GM21526 (cell line): ENCODE measurements around the gene PRDM7.
"Not testable (repeated sequence)": the region's sequence is repeated elsewhere in the genome, so short reads cannot be mapped to it uniquely, and the experiment has no call there.

Experiments used
- ATAC-seq: cut with Tn5 transposase; IDR thresholded peaks from one replicate; pipeline ENCODE4 v1.9.1; 2021; ENCODE audit warnings: moderate library complexity; ENCODE audit not compliant: unreplicated experiment, low FRiP score

Gene PRDM7

DNA sequence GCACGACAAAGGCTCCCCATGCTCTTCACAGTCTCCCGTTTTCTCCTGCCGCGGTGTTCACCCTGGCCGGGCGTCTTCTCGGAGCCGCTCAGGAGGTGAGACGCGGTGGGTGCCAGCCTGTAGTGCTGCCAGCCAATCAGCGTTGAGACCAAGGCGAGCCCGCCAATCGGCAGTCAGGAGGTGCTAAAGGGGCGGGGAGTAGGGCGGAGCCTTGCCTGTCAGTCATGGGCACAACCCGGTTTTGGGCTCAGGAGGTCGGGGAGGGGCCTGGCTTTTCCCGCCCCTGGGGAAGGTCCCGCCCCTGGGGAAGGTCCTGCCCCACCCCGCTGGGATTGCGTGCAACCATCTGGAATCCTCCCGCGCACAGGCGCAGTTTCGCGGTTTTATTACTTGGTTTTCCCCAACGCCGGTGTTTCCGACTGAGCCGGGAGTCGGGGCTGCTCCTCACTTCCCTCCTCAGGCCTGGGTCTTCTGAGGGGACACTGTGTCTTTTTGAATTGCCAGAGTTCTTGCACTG, at the start of gene PRDM7:
Gene PRDM7 (minus strand): TSS at position 92 of the 517 bp plus-strand sequence. CDS start 1,421 bp downstream, outside the sequence.
- peak; percentile 89 for ATAC-seq

DNA sequence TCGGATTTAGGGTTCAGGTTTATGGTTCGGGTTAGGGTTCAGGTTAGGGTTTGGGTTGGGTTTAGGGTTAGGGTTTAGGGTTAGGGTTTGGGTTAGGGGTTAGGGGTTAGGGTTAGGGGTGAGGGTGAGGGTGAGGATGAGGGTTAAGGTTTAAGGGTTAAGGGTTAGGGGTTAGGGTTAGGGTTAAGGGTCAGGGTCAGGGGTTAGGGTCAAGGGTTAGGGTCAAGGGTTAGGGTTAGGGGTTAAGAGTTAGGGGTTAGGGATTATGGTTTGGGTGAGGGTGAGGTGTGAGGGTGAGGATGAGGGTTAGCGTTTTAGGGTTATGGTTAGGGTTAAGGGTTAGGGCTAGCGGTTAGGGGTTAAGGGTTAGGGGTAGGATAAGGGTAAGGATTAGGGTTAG, 44.7 kb upstream of the PRDM7 start:
- not testable (repeated sequence) for ATAC-seq

DNA sequence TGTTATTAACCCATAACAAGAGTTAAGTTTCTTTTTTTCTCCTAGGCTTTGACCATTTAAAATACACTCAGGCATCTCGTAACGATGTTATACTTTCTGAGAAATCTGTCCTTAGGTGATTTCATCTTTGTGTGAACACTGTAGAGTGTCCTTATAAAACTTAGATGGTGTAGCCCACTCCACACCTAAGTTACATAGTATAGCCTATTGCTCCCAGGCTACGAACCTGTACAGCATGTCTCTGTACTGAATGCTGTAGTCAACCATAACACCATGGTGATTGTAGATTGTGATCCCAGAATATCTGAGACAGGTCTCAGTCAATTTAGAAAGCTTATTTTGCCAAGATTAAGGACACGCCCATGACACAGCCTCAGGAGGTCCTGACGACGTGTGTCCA, 30.5 kb upstream of the PRDM7 start:
- ATAC-seq = not testable (repeated sequence)

DNA sequence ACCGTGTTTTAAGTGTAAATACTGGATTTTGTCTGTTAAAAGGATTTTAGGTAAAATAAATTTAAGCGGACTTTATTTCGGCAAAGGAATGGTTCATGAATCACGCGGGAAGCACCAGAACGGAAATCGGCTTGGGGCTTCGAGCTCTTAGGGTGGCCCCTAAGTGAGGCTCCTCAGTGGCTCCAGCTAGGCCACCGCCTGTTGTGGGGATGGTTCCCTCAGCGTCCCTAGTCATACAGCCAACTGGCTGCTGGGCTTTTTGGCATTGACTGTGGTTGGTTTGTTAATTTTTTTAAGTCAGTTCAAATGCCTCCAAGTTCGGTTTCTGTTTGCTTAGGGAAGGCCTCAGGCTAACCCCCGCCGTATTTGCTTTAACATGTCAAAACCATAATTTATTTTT, 29.9 kb upstream of the PRDM7 start:
- ATAC-seq = not testable (repeated sequence)

DNA sequence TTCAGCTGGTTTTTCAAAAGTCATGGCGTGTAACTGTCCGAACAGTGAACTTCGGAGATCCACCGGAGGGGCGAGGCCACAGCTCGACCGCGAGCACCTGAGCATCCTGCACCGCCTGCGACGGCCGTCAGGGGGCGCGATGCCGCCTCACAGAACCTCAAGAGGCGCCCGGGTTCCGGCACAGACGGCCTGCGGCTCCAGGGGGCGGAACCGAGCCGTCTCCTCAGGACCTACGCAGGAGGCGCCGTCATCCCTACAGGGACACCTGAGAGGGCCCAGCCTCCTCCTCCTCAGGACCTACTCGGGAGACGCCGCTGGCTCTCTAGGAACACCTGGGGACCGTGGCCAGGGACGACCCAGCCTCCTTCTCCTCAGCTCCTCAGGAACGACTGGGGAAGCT, 29.1 kb upstream of the PRDM7 start:
- ATAC-seq = not testable (repeated sequence)

DNA sequence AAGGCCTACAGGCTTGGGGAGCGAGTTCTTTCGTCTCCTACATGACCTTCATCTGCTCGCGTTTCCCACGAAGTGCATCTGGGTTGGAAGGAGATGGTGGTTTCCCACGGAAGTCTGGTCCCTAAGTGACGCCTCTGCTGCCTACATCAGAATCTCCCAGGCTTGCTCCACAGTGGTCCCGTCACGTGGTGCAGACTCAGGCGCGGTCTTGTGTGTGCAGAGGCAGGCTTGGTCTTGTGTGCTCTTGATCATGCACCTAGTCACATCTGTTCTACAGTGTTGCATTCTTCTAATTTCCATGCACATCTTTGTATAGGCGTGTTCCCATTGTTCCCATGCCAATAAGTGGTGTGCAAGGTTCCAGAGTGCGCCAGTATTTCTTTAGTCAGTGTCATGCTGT, 27.6 kb upstream of the PRDM7 start:
- not testable (repeated sequence) for ATAC-seq

DNA sequence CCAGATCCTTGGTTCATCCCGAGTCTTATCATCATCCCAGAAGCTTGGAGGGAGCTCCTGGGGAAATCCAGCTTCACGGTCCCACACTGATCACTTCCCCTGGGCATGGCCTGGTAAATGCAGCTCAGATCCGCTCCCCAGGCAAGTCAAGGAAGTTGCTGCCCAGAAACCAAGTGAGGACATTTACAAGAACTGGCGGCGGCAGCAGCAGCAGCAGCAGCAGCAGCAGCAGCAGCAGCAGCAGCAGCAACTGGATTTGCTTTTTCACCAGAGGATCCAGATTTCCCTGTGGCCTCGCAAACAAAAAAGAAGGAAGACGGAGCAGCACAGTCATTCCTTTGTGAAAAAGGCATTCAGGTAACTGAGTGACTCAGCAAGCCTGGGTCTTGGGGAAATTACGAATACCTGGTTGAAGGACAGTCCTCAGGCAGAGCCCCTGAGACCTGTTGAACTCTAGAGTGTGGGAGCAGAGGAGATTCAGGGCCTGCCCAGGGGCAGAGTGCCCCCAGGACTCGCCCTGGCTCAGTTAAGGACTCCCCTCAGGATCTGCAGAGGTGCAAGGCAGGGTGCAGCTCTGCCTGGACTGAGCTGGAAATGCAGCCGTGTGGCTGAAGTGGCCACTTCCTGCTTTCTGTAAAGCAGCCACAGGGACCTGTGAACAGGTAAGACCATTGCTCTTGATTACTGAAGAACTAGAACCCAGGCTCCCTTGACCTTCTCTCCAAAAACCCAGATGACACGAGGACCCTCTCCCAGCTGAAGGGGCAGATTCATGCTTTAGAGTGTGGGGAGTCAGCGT, 25.2 kb upstream of the PRDM7 start:
- ATAC-seq = not testable (repeated sequence)

DNA sequence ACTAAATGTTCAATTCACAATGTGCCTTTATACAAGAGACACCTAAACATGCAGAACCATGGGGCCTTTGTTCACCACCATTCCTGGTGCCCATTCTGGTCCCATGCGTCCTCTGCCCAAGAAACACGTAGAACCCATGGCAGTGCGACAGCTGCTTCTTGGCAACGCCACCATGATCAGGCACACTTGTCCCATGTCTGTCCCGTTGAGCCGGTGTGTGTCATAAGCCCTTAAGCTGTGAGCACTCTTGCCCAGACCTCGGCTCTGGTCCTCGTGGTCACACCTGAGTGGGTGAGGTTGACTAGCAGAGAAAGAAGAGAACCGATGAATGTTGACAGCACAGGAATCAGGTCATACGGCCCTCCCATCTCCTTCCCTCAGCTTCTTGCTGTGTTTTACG, 24.2 kb upstream of the PRDM7 start:
- ATAC-seq = not testable (repeated sequence)

DNA sequence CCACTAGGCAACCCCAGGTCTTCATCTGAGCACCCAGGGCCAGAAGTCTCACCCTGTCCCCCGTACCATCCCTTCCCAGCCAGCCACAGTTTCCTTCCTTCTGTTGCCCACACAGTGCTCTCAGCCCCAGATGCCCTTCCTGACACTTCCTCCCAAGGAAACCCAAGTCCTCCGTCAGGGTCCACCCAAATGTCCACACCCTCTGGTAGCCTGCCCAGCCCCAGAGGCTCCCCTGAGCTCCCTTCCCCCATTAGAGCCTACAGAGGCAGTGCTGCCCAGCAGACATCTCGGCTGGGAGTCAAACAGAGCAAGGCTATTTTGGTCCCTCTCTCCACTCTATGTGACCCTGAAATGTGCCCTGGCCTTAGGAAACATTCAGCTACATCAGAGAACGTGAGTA, 23.7 kb upstream of the PRDM7 start:
- not testable (repeated sequence) for ATAC-seq

DNA sequence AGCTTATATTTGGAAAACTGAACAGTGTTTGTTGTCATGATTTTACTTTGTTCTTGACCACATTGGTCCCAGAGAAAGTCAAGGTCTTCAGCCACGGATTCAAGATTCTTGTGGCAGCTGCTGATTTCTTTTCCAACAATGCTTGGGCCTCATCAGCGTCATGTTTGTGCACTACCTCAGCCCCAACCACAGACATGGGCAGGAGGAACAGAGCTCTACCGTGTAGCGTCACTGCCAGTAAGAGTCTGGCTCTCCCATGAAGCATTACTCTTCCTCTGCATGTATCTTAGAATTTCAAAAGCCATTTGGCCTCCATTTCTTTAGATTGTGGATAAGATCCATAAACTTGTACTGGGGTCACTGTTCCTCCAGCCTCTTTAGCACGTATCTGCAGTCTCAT, 23.1 kb upstream of the PRDM7 start:
- ATAC-seq = not testable (repeated sequence)

DNA sequence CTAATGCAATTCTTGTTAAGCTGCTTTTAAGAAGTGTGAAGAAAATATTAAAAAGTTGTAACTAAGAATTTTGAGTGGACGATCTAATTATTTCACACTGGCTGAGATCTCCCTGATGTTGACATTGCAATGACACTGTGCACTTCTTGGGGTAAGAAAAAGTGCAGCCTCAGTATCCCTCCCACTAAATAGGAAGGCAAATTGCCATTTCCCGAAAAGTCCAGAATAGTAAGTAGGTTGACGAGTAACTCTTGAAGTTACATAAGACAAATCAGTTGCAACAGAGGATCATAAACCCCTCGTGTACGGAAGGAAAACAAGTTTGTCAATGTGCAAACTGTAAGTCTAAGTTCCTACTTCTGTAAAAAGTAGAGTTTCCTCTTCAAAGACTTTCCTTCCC, 21.8 kb upstream of the PRDM7 start:
- ATAC-seq = not testable (repeated sequence)

DNA sequence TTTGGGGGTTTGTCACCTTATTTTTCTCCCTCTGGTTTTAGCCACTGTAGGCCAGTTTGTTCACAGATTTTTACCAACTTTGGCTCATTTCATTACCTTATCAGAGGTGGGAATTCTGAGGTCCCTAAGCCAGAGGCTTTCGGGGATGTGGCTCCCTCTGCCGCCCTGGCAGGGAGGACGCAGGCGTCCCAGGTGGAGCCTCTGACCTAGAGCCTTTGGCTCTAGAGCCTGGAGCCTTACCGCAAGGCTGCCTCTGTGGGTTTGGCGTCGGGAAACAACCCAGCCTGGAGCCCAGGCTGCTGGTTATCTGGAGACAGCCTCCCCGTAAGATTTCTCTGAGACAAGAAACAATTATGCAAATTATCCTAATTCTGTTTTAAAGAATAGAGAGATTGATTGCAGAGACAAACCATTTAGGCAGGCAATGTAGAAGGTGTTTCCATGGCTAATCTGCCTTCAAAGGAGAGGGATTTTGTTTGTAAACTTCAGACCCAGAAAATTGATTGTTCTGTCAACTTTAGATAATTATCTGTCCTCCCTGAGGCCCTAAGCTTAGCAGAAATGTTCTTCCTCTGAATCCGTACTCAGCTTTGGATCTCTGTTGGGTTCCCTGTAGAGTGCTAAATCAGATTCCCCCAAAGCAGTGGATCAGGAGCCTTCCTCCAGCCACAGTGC, 20.0 kb upstream of the PRDM7 start:
- ATAC-seq = not testable (repeated sequence)

DNA sequence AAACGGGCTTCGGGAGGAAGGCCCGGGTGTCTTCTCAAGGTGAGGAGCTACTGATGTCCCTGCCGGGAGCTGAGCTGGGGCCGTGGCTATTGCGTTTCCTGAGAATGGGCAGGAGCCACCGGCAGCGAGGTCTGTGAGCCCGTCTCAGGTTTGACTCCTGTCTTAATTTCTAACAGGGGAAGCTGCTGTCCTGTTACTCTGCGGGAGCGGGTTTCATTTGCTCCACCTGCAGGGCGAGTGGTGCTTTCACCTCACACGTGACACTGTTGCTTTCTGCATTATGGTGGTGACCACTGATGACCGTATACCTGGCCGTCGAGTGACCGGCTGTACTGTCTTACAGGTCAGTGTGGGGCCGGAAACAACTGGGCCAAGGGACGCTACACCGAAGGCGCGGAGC, 17.7 kb upstream of the PRDM7 start:
- ATAC-seq = not testable (repeated sequence)

DNA sequence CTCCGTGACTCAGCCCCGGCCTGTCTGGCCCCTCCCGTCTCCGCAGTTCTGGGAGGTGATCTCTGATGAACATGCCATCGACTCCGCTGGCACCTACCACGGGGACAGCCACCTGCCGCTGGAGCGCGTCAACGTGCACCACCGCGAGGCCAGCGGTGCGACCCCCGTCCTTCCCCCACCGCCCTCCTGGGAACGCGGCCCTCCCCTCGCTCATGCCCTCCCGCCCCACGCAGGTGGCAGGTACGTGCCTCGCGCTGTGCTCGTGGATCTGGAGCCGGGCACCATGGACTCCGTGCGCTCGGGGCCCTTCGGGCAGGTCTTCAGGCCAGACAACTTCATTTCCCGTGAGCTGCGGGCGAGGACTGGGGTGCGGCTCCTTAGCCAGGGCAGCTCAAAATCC, 17.2 kb upstream of the PRDM7 start:
- ATAC-seq = not testable (repeated sequence)

DNA sequence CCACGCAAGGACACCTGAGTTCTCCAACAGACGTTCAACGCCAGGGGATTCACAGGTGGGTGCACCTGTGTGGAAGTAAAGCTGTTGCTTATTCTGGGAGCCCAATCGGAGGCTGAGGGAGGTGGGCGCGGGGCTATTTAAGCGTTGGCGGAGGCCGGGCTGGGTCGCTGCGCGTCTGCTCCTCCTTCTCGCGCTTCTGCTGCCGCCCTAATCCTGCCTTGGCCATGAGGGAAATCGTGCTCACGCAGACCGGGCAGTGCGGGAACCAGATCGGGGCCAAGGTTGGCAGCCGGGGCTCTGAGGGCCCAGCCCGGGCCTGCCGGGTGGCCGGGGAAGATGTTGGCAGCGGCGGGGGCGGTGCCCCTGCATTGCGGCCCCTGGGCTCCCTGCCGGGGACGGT, 16.7 kb upstream of the PRDM7 start:
- ATAC-seq = not testable (repeated sequence)

DNA sequence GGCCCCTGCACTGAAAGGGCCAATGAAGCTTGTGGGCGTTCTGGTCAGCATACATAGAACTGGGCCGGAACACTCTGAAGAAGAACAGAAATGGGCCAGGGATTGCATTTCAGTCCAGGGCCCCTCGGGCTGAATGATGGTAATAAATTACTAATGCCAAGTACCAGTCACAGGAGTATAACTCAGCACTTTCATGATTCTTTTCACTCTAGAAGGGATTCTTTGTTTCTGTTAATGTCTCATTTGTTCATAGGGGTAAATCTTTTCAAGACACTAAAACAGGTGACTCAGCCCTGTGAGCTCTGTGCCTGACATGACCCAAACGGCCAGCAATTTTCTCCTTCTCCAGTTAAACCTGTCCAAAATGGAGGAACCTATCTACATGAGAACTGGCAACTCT, 15.7 kb upstream of the PRDM7 start:
- ATAC-seq = not testable (repeated sequence)

DNA sequence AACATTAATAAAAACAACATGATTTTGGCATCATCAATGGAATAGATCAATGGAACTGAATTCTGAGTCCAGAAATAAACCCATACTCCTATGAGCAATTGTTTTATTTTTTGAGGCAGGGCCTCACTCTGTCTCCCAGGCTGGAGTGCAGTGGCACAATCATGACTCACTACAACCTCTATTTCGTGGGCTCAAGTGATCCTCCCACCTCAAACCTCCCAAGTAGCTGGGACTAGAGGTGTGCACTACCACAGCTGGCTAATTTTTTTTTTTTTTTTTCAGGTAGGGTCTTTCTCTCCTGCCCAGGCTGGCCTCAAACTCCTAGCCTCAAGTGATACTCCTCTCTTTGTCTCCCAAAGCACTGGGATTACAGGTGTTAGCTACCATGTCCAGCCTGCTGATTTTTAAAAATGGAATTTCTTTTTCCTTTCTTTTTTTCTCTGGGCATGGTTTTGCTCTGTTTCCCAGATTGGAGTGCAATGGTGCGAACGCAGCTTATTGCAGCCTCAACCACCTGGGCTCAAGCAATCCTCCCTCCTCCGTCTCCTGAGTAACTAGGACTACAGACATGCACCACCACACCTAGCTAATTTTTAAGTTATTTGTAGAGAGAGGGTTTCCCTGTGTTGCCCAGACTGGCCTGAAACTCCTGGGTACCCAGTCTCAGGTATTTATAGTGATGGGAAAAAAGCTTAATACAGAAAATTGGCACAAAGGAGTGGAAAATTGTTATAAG, 7.3 kb upstream of the PRDM7 start:
- no peak for ATAC-seq

DNA sequence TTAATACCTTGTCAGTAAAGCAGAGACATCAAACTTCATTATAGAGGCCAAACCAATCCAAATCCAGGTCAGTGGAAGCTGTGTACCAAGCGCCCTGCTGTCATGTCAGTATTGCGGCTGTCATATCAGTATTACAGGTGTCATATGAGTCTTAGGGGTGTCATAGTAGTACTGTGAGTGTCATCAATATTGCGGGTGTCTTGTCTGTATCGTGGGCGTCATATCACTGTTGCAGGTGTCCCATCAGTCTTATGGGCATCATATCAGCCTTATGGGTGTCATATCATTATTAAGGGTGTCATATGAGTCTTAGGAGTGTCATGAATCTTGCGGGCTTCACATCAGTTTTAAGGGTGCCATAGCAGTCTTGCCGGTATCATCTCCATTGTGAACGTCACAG, 6.0 kb upstream of the PRDM7 start:
- ATAC-seq = no peak

DNA sequence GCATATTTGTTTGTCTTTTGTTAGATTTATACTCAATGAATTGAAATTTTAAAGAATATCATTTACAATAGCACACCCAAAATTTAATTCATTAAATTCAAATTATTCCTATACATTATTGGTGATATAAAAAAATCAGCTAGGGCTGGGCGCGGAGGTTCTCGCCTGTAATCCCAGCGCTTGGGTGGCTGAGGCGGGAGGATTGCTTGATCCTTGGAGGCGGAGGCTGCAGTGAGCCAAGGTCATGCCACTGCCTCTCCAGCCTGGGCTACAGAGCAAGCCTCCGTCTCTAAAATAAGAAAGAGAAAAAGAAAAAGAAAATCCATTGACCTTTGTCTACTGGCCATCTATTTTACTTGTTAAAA, 4.5 kb upstream of the PRDM7 start:
- no peak for ATAC-seq

DNA sequence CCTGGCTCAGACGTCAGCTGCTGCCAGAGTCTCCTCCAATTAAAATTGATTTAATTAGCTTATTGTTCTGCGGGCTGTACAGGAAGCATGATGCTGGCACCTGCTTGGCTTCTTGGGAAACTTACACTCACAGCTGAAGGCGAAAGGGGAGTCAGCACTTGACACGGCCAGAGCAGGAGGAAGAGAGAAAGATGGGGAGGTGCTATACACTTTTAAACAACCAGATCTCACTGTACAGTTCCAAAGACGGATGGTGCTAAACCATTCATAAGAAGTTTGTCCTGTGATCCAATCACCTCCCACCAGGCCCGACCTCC, 1.4 kb upstream of the PRDM7 start:
- ATAC-seq = no peak
